Activated T-helper 2 cell treated with anti-CD3 and anti-CD28 coated beads, Interferon-gamma antibody, Interleukin-2, Interleukin-4, amounts not matched to agents 10 μg/mL and 5 μg/mL and 100 μg/mL, durations not matched to agents 14 hours and 24 hours and 36 hours (primary cell): ENCODE data around the gene ADD1. TPM values are rescaled to one million over a fixed set of nuclear protein-coding genes. Genes with fewer than 3 reads are reported as not detected.

Experiments
- total RNA-seq: library from RNA; stranded (reverse); gene quantifications from 2 replicates; pipeline ENCODE4 v1.2.3, GENCODE V29; 2022

ADD1 gene
- total RNA-seq, 1 donor from 2014 or later = 242 TPM

Other genes with a start within 250 kb of the ADD1 start
- gene TNIP2, start 87.5 kb upstream of the ADD1 start, total RNA-seq = 69.2 and 72.1 TPM in 2 replicates
- 64.3 and 72.7 TPM in 2 replicates for gene SH3BP2, start 50.8 kb upstream of the ADD1 start, total RNA-seq
- gene NOP14, start 119.6 kb downstream of the ADD1 start, total RNA-seq = 104 and 106 TPM in 2 replicates
- 4.5 and 4.6 TPM in 2 replicates for gene GRK4, start 119.7 kb downstream of the ADD1 start, total RNA-seq
- gene HTT-AS, start 230.7 kb downstream of the ADD1 start, total RNA-seq = not detected in 2 replicates
- gene HTT, start 230.8 kb downstream of the ADD1 start, total RNA-seq = 65.3 and 71.9 TPM in 2 replicates